Fibroblast of skin of scalp (primary cell): ENCODE results near the gene IL4R.
A peak's percentile ranks its signal among the peaks of the same experiment; 100 is the strongest.
"Not testable (repeated sequence)": the region's sequence is repeated elsewhere in the genome, so short reads cannot be mapped to it uniquely, and the experiment has no call there.

Source experiments
- DNase-seq: peaks from one replicate; pipeline ENCODE4 v3.0.0-alpha.2; 2013

The IL4R gene

GRCh38 chr16:27405546-27406451 lies 92.0 kb downstream of the IL4R start:
- no peak for DNase-seq

- no peak for DNase-seq
Measured at GRCh38 chr16:27406511-27407128, 92.8 kb downstream of the IL4R start.

- no peak for DNase-seq
Measured at GRCh38 chr16:27407133-27407532, 93.4 kb downstream of the IL4R start.

- DNase-seq: peak; percentile 40
Measured at GRCh38 chr16:27408012-27408601, 94.3 kb downstream of the IL4R start.

- no peak for DNase-seq
Measured at GRCh38 chr16:27408602-27409031, 94.8 kb downstream of the IL4R start.

- not testable (repeated sequence) for DNase-seq
Measured at GRCh38 chr16:27409958-27410357, 96.2 kb downstream of the IL4R start.

GRCh38 chr16:27410761-27411160 lies 97.0 kb downstream of the IL4R start:
- DNase-seq: no peak

- DNase-seq: no peak
Measured at GRCh38 chr16:27413956-27414355, 100.2 kb downstream of the IL4R start.
